ENCODE results near the gene XRCC2. TPM values are rescaled to one million over a fixed set of nuclear protein-coding genes. Genes with fewer than 3 reads are reported as not detected.

Gene XRCC2
- total RNA-seq, 2 donors from 2014 or later: under 0.01 to 4.6 TPM

GRCh38 chr7:152640829-152641228 is 35.1 kb downstream of the XRCC2 start:
- H3K27ac ChIP-seq: no peak overlapping the region
- H3K27me3 ChIP-seq: peaks cover 0 to 4% of the 10 kb centered on the region in 2 donors
- H3K36me3 ChIP-seq (replicated peaks in 1 of 2; ENCODE audit: insufficient read depth in 1 of 2, low read depth in 2 of 2): no peaks in the 10 kb centered on the region
- TF ChIP-seq CTCF (IDR thresholded peaks at IDR 0.05) (no peak), POLR2A (IDR thresholded peaks at IDR 0.05) (no peak)
- 68 to 70% methylated on average over 6 of the region's 6 CpGs for WGBS, 2 donors
- intact Hi-C loops (cut with DNase I): no loop called here
- no peak overlapping the region for H3K4me3 ChIP-seq
- H3K4me1 ChIP-seq: no peaks in the 10 kb centered on the region
- no peak for DNase-seq
- no peak for ATAC-seq
- no peaks in the 10 kb centered on the region for H3K9me3 ChIP-seq

- WGBS, 2 donors: 86 to 87% methylated on average over 7 of the region's 7 CpGs
- TF ChIP-seq CTCF (IDR thresholded peaks at IDR 0.05): no peak
- TF ChIP-seq POLR2A (IDR thresholded peaks at IDR 0.05): no peak
- Histone ChIP-seq H3K27ac (no peak overlapping the region), H3K9me3 (no peaks in the 10 kb centered on the region), H3K36me3 (replicated peaks in 1 of 2; ENCODE audit: insufficient read depth in 1 of 2, low read depth in 2 of 2) (no peaks in the 10 kb centered on the region), H3K4me1 (no peaks in the 10 kb centered on the region), H3K27me3 (peaks cover 0 to 4% of the 10 kb centered on the region in 2 donors), H3K4me3 (no peak overlapping the region)
- ATAC-seq: no peak
- DNase-seq: no peak
- intact Hi-C loops (cut with DNase I): no loop called here
Measured at GRCh38 chr7:152637920-152638580, 37.9 kb downstream of the XRCC2 start.

- intact Hi-C loops (cut with DNase I): no loop called here
- H3K27me3 ChIP-seq: peaks cover 0 to 4% of the 10 kb centered on the region in 2 donors
- DNase-seq: no peak
- H3K27ac ChIP-seq: no peak overlapping the region
- no peaks in the 10 kb centered on the region for H3K9me3 ChIP-seq
- no peak overlapping the region for H3K4me3 ChIP-seq
- H3K4me1 ChIP-seq: no peaks in the 10 kb centered on the region
- no peaks in the 10 kb centered on the region for H3K36me3 ChIP-seq (replicated peaks in 1 of 2; ENCODE audit: insufficient read depth in 1 of 2, low read depth in 2 of 2)
- WGBS, 2 donors: 44 to 70% methylated on average over 1 of the region's 1 CpG
- TF ChIP-seq POLR2A (IDR thresholded peaks at IDR 0.05) (no peak), CTCF (IDR thresholded peaks at IDR 0.05) (no peak)
- ATAC-seq: no peak
Measured at GRCh38 chr7:152637161-152637560, 38.8 kb downstream of the XRCC2 start.

GRCh38 chr7:152636441-152636840 is 39.5 kb downstream of the XRCC2 start:
- no peaks in the 10 kb centered on the region for H3K4me1 ChIP-seq
- DNase-seq (no peak), ATAC-seq (no peak)
- TF ChIP-seq CTCF (IDR thresholded peaks at IDR 0.05) (no peak), POLR2A (IDR thresholded peaks at IDR 0.05) (no peak)
- no peaks in the 10 kb centered on the region for H3K36me3 ChIP-seq (replicated peaks in 1 of 2; ENCODE audit: insufficient read depth in 1 of 2, low read depth in 2 of 2)
- peaks cover 0 to 4% of the 10 kb centered on the region in 2 donors for H3K27me3 ChIP-seq
- intact Hi-C loops (cut with DNase I): no loop called here
- no peaks in the 10 kb centered on the region for H3K9me3 ChIP-seq
- 71 to 79% methylated on average over 6 of the region's 6 CpGs for WGBS, 2 donors
- H3K4me3 ChIP-seq: no peak overlapping the region
- no peak overlapping the region for H3K27ac ChIP-seq

- Histone ChIP-seq H3K36me3 (replicated peaks in 1 of 2; ENCODE audit: insufficient read depth in 1 of 2, low read depth in 2 of 2) (no peaks in the 10 kb centered on the region), H3K27me3 (peaks cover 0 to 4% of the 10 kb centered on the region in 2 donors), H3K27ac (no peak overlapping the region), H3K4me3 (no peak overlapping the region), H3K9me3 (no peaks in the 10 kb centered on the region), H3K4me1 (no peaks in the 10 kb centered on the region)
- intact Hi-C loops (cut with DNase I): no loop called here
- no peak for DNase-seq
- WGBS, 2 donors: 66 to 77% methylated on average over 8 of the region's 8 CpGs
- TF ChIP-seq CTCF (IDR thresholded peaks at IDR 0.05) (no peak), POLR2A (IDR thresholded peaks at IDR 0.05) (no peak)
- ATAC-seq: no peak
Measured at GRCh38 chr7:152633504-152633903, 42.4 kb downstream of the XRCC2 start.

All from body of pancreas (tissue), 4 donors.